Calu3 (cell line): ENCODE results near the gene AKAP13. TPM values are rescaled to one million over a fixed set of nuclear protein-coding genes. Genes with fewer than 3 reads are reported as not detected.

ENCODE experiments used
- BruUV-seq: library from RNA; stranded (reverse); fragments of 400-500 nt; replicated peaks from 2 replicates; lab custom pipeline; 2021; lab: Mats Ljungman, UMichigan
- CTCF ChIA-PET: fragments of 300-600 bp; sonication (Branson Sonifier 250); formaldehyde crosslinking; loops from one replicate; lab custom pipeline; 2022; ENCODE audit warnings: antibody characterized with exemption; lab: Charles Lee
- DNase-seq: peaks from one replicate; pipeline ENCODE4 v3.0.0; 2022
- H3K27ac Mint-ChIP-seq: one replicate; pipeline ENCODE4 v1.8.0; 2022; ENCODE audit warnings: mixed read lengths; ENCODE audit not compliant: unreplicated experiment
- H3K27me3 Mint-ChIP-seq: one replicate; pipeline ENCODE4 v1.8.0; 2022; ENCODE audit warnings: mixed read lengths; ENCODE audit not compliant: unreplicated experiment
- H3K36me3 Mint-ChIP-seq: one replicate; pipeline ENCODE4 v1.8.0; 2022; ENCODE audit warnings: mild to moderate bottlenecking, moderate library complexity, mixed read lengths; ENCODE audit not compliant: insufficient read depth, unreplicated experiment
- H3K4me1 Mint-ChIP-seq: one replicate; pipeline ENCODE4 v1.8.0; 2022; ENCODE audit warnings: mild to moderate bottlenecking, low read depth, mixed read lengths; ENCODE audit not compliant: unreplicated experiment
- H3K4me3 Mint-ChIP-seq: one replicate; pipeline ENCODE4 v1.8.0; 2022; ENCODE audit warnings: mild to moderate bottlenecking, low read depth, moderate library complexity, mixed read lengths; ENCODE audit not compliant: unreplicated experiment
- H3K9me3 Mint-ChIP-seq: one replicate; pipeline ENCODE4 v1.8.0; 2022; ENCODE audit warnings: low read depth, mixed read lengths; ENCODE audit not compliant: unreplicated experiment
- intact Hi-C: fragments of 100-400 bp; cut with micrococcal nuclease; formaldehyde crosslinking; loops from one replicate; pipeline ENCODE4 v1.10.0; 2022; ENCODE audit not compliant: unreplicated experiment
- total RNA-seq: library from RNA; stranded (reverse); gene quantifications from 2 replicates; pipeline ENCODE4 v1.2.3, GENCODE V29; 2022
- TF ChIP-seq, protein P1 (sequence below): fragments of 200-600 bp; IDR thresholded peaks from one replicate; pipeline ENCODE4 v1.8.0; 2022; ENCODE audit warnings: antibody characterized with exemption; ENCODE audit not compliant: unreplicated experiment

Gene AKAP13
- total RNA-seq, 1 experiment from 2014 or later: 145 TPM

DNA sequence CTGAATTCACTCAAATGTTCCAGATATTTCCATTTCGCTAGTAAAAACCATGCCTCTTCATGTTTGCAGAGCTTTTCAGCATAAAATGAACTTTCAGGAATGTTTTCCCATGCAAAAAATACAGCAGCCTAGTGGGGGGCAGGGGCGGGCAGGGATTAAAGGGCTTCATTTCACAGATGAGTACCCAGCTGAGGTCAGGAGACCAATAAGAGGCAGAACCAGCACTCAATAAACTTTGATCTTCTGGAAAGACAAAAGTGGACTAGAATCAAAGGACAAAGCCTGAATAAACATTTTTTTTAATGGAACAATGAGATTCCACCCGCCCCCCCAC is 406.3 kb downstream of the AKAP13 start:
- H3K27me3 Mint-ChIP-seq: no peaks in the 10 kb centered on the region
- peaks cover 34% of the 10 kb centered on the region for H3K4me1 Mint-ChIP-seq
- no peaks in the 10 kb centered on the region for H3K36me3 Mint-ChIP-seq
- no peak for DNase-seq
- CTCF ChIA-PET: interaction anchor here (0.8 to 1.6 kb wide), 4 partner anchors 14 to 847 kb away, joined by 3 to 8 read pairs (median 4); no protein-coding TSS in a partner anchor
- H3K9me3 Mint-ChIP-seq: no peaks in the 10 kb centered on the region
- TF ChIP-seq, protein P1, sequence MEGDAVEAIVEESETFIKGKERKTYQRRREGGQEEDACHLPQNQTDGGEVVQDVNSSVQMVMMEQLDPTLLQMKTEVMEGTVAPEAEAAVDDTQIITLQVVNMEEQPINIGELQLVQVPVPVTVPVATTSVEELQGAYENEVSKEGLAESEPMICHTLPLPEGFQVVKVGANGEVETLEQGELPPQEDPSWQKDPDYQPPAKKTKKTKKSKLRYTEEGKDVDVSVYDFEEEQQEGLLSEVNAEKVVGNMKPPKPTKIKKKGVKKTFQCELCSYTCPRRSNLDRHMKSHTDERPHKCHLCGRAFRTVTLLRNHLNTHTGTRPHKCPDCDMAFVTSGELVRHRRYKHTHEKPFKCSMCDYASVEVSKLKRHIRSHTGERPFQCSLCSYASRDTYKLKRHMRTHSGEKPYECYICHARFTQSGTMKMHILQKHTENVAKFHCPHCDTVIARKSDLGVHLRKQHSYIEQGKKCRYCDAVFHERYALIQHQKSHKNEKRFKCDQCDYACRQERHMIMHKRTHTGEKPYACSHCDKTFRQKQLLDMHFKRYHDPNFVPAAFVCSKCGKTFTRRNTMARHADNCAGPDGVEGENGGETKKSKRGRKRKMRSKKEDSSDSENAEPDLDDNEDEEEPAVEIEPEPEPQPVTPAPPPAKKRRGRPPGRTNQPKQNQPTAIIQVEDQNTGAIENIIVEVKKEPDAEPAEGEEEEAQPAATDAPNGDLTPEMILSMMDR: no peak
- no TSS peak for BruUV-seq
- intact Hi-C loops: no loop called here
- H3K4me3 Mint-ChIP-seq: peak overlapping the region; percentile 39
- H3K27ac Mint-ChIP-seq: peak overlapping the region; percentile 71

DNA sequence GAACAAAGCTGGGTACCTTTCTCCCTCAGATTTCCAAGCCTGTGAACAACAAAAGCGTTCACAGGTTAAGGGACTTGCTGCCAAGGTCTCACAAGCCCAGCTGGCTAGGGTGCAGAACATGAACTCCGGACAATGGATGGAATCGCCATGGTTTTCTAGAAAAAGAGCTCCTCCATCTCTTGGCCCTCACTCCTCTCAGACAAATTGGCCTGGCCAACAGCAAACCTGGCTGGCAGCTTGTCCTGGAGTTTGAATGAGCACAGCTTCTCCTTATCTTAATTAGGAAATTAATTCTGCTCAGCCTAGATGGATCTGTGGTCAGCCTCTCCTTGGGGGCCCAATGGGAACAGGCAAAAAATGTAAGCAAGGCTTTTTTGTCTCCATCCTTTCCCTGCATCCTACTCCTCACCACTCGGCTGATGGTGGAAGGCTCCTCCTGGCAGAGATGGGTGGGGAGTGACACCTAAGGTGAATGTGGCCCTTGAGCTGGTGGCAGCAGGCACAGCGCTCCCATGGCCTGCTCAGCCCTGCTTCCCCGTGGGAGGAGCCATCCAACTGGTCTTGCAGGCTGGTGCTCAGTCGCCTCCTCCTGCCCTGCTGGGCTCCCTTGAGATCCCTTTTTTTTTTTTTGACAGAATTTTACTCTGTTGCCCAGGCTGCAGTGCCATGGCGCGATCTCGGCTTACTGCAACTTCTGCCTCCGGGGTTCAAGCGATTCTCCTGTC is 408.5 kb downstream of the AKAP13 start:
- TF ChIP-seq, protein P1: no peak
- BruUV-seq: no TSS peak
- intact Hi-C loops: no loop called here
- no peak overlapping the region for H3K4me3 Mint-ChIP-seq
- CTCF ChIA-PET: interaction anchor here (0.5 to 0.7 kb wide), 2 partner anchors 26 to 1190 kb away, joined by 3 read pairs; no protein-coding TSS in a partner anchor
- DNase-seq: peak; percentile 86
- peaks cover 11% of the 10 kb centered on the region for H3K36me3 Mint-ChIP-seq
- H3K9me3 Mint-ChIP-seq: no peaks in the 10 kb centered on the region
- peaks cover 48% of the 10 kb centered on the region for H3K4me1 Mint-ChIP-seq
- peak overlapping the region; percentile 16 for H3K27ac Mint-ChIP-seq
- H3K27me3 Mint-ChIP-seq: no peaks in the 10 kb centered on the region

- no peak overlapping the region for H3K4me3 Mint-ChIP-seq
Observed at GRCh38 chr15:85789496-85789875, 409.1 kb downstream of the AKAP13 start.

DNA sequence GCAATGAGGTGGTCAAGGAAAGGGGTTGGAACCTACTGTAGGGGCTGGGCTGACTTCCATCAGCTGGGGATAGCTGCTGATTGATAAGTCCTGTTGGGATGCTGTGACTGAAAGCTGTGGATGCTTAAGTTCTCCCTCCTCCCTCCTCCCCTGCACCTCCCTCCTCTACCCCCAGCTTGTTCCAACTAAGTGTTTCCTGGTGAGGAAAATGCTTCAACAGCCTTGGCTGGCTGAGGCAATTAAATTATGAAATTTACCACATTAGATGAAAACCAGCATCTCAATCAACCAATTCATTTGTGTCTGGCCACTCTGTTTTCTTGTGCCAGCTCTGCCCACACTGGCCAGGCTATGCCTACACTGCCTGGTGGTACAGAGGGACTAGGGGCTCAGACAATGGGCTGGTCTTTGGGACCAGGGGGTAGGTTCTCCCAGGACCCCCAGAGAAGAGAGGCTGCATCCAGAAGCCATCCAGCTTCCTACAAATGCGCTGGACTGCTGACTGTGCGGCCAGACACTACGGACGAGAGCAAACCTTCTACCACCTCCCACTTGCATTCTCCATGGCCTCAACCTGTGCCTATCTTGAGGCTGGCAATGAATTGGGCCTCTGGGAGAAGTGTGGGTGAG is 411.8 kb downstream of the AKAP13 start:
- Mint-ChIP-seq H3K4me1 (peaks cover 49% of the 10 kb centered on the region), H3K9me3 (no peaks in the 10 kb centered on the region), H3K27ac (no peak overlapping the region), H3K4me3 (peak overlapping the region; percentile 73), H3K36me3 (peaks cover 31% of the 10 kb centered on the region), H3K27me3 (no peaks in the 10 kb centered on the region)
- no peak for DNase-seq
- CTCF ChIA-PET: no interaction called here
- BruUV-seq: no TSS peak
- intact Hi-C loops: no loop called here
- TF ChIP-seq, protein P1: no peak

More at GRCh38 chr15:85789496-85789875, 409.1 kb downstream of the AKAP13 start:
- H3K27ac Mint-ChIP-seq: peak overlapping the region; percentile 16
- peaks cover 48% of the 10 kb centered on the region for H3K4me1 Mint-ChIP-seq
- CTCF ChIA-PET: interaction anchor here (0.7 to 1.6 kb wide), 2 partner anchors 11 to 26 kb away, joined by 3 to 5 read pairs; no protein-coding TSS in a partner anchor
- TF ChIP-seq, protein P1: no peak
- DNase-seq: no peak
- intact Hi-C loops: no loop called here
- no peaks in the 10 kb centered on the region for H3K27me3 Mint-ChIP-seq
- H3K36me3 Mint-ChIP-seq: peaks cover 16% of the 10 kb centered on the region
- no peaks in the 10 kb centered on the region for H3K9me3 Mint-ChIP-seq
- no TSS peak for BruUV-seq
